ENCODE measurements around the gene AKNAD1.

Gene AKNAD1

GRCh38 chr1:108779455-108779854 is 77.4 kb downstream of the AKNAD1 start:
- H3K4me3 ChIP-seq (ENCODE audit: low read depth, low read length) = no peak overlapping the region
- DNase-seq (ENCODE audit: low read depth) = no peak
- TF ChIP-seq CTCF (IDR thresholded peaks at IDR 0.05; ENCODE audit: low read depth, low read length) (no peak), MYC (IDR thresholded peaks at IDR 0.05; ENCODE audit: low read depth, low read length) (no peak), MAX (IDR thresholded peaks at IDR 0.05; ENCODE audit: low read depth, low read length) (no peak), POLR2A (IDR thresholded peaks at IDR 0.05; ENCODE audit: extremely low read depth, insufficient read length) (no peak)

- no peak for DNase-seq (ENCODE audit: low read depth)
- TF ChIP-seq MAX (IDR thresholded peaks at IDR 0.05; ENCODE audit: low read depth, low read length) (no peak), MYC (IDR thresholded peaks at IDR 0.05; ENCODE audit: low read depth, low read length) (no peak), CTCF (IDR thresholded peaks at IDR 0.05; ENCODE audit: low read depth, low read length) (no peak), POLR2A (IDR thresholded peaks at IDR 0.05; ENCODE audit: extremely low read depth, insufficient read length) (no peak)
- no peak overlapping the region for H3K4me3 ChIP-seq (ENCODE audit: low read depth, low read length)
These were observed 79.1 kb downstream of the AKNAD1 start for GRCh38 chr1:108777839-108778238.

GRCh38 chr1:108767708-108768107 is 89.2 kb downstream of the AKNAD1 start:
- no peak for DNase-seq (ENCODE audit: low read depth)
- TF ChIP-seq CTCF (IDR thresholded peaks at IDR 0.05; ENCODE audit: low read depth, low read length) (no peak), POLR2A (IDR thresholded peaks at IDR 0.05; ENCODE audit: extremely low read depth, insufficient read length) (no peak), MYC (IDR thresholded peaks at IDR 0.05; ENCODE audit: low read depth, low read length) (no peak), MAX (IDR thresholded peaks at IDR 0.05; ENCODE audit: low read depth, low read length) (no peak)
- H3K4me3 ChIP-seq (ENCODE audit: low read depth, low read length) = no peak overlapping the region

GRCh38 chr1:108767115-108767514 is 89.8 kb downstream of the AKNAD1 start:
- TF ChIP-seq CTCF (IDR thresholded peaks at IDR 0.05; ENCODE audit: low read depth, low read length) = no peak
- TF ChIP-seq MYC (IDR thresholded peaks at IDR 0.05; ENCODE audit: low read depth, low read length) = no peak
- TF ChIP-seq POLR2A (IDR thresholded peaks at IDR 0.05; ENCODE audit: extremely low read depth, insufficient read length) = no peak
- no peak for TF ChIP-seq MAX (IDR thresholded peaks at IDR 0.05; ENCODE audit: low read depth, low read length)
- no peak for DNase-seq (ENCODE audit: low read depth)
- no peak overlapping the region for H3K4me3 ChIP-seq (ENCODE audit: low read depth, low read length)
